Raji (cell line): ENCODE measurements around the gene HTR3D.
A peak's percentile ranks its signal among the peaks of the same experiment; 100 is the strongest.

Source experiments
- POLR2A ChIP-seq: IDR thresholded peaks from 2 replicates; pipeline ENCODE4 v1.6.1; 2011; ENCODE audit warnings: low read depth, low read length, control low read depth; ENCODE audit not compliant: insufficient read depth

HTR3D gene

DNA sequence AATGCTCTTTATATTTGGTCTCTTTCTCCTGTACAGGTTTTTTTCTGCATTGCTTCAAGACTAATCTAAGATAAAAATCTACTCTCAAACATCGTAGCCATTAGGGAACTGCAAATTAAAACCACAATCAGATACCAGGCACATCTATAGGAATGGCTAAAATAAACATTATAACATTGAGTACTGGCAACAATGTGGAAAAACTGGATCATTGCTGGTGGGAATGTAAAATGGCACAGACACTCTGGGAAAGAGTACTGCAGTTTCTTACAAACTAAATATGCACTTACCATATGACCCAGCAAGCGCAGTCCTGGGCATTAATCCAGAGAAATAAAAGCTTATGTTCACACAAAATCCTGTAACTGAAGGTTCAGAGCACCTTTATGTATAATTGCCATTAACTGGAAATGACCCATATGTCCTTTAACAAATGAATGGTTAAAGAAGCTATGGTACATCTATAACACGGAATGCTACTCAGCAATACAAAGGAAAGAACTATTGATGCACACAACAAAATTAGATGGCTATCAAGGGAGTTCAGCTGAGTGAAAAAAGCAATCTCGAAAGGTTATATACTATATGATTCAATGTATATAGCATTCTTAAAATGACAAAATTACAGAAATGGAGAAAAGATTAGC is 20.2 kb upstream of the HTR3D start:
- no peak for TF ChIP-seq POLR2A

DNA sequence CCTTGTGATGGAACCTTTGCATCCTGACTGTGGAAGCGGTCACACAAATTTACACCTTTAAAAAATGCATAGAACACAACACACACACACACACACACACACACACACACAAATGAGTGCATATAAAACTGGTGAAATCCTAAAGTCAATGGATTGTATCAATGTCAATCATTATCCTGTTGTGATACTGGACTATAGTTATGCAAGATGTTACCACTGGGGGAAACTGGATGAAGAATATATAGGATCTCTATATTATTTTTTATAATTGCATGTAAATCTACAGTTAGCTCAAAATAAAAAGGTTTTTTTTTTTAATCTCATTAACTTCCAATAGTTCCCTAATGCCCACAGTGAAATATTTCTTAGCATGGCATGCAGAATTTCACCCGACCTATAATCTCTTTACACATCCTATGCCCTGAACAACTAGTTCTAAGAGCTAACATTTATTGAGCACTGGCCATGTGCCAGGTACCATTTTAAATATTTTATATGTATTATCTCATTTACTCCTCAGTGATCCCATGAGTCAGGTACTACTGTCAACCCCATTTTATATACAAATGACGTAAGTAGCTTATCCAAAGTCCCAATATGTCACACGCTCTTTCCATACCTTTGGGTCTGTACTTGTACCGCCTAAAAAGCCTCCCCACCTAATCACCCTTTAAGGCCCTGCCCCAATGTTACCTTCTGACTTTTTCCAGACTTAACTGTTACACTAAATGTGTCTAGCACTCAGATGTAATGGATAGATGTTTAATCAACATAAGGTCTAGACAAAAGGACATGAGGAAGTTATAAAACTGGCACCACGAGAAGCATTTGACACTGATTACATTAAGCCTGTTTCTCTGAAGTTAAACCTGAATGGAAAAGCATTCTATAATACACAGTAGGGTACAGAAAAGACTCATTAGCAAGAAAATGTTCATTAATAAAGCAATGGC is 19.3 kb upstream of the HTR3D start:
- no peak for TF ChIP-seq POLR2A

DNA sequence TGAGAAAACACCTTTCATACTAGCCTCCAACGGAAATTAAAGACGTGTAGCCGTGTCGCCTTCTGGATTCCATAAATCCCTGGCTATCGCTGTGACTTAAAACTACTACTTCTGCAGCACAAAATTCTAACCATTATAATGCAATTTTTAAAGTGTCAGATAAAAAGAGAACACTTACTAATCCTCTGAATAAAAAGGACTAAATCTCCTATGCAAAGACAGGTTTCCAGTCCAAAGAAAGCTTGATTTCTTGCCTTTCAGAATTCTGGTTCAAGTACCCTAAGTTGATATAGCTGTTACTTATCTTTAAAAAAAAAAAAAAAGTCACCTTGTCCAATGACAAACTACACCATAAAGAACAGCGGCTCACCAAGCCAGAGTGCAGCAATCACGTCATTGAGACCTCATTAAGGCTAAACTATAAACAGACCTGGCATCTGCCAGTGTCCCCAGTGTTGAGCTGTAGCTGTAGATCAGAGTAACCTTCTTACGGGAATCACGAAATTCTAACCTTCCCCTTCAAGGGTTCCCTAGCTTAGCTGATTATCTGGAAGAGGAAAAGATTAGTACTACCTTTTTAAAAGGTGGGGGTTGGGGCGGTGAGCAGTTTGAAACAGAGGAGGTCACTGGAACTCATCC is 16.0 kb upstream of the HTR3D start:
- no peak for TF ChIP-seq POLR2A

DNA sequence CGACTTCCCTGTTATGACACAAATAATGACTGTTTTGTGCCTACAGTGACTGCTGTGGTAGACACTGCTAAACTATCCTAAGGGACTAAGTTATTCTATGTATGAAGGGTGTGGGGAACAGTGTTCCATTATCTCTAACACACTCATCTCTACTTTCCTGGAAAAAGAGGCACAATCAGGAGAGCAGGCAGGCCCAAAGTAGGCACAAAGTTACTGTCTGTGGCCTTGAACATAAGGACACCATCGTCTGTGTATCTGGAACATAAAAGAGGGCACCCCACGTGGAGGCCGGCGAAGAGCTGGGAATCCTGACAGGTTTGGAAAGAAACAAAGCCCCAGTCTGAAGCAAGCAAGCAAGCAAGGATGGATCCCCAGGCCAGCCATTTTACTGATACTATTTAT is 15.4 kb upstream of the HTR3D start:
- no peak for TF ChIP-seq POLR2A

DNA sequence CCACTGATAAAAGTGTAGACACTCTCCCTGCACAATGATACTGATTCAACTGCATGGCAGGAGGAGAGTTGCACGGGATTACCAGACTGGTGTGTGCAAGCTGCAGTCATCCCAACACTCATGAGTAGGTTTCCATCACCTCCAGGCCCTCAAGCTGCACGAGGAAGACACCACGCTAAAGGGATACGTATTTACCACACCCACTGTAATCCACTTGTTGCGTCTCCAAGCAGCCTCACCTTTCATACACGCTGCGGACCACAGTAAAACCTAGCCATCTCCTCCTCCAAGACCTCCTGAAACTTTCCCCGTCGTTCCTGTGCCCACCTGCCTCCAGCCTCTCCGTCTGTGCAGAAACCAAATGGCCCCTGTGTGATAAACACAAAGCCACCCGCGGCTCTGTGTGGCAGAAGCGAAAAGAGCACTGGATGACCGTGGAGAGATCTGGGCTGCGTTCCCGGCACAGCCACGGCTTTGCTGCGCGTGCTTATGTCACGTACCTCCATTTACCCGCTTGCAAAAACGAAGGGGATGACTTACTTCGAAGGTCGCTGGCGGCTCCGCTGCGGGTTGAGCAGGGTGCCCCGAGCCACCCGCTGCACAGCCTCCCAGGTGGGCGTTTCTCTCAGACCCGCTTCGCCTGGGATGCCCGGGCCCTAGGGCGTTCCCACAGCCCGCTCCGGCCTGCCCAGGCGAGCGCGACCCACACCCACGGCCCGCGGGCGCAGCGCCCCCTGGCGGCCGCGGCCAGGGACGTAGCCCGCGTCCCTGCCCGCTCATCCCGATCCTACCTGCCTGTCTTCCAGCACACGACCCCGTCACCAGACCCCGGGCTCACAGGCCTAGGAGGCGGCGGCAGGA is 14.5 kb upstream of the HTR3D start:
- no peak for TF ChIP-seq POLR2A

DNA sequence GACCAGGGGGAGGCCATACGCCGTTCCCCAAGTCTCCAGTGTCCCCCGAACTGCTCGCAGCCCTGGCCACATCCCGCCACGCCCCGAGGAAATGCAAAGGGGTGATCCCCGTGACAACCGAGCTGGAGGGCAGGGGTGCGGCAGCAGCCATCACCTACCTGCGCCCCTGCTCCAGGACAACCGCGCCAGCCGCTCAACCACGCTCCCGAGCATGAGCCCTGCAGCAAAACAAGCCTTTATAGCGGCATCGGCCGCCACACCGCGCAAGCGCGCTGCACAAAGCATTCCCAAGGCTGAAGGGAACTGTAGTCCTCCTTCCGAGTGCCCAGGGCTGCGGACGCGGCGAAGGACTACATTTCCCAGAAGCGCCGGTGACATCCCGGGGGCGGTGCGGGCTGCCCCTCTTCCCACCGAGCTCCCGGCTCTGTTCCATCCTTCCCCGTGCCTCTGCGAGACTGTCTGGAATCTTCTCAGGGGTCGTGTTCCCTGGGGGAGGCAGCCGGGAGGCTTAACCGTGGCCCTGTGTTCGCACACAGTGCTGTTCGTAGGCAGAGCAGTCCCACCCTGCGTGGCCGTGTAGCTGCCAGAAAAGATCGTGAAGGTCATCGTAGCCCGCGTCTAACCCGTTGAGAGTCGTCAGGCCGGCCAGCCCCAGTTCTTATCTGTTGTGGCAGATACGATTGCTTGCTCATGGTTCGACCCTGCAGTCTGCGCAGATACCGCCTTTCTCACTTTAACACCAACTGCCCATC is 13.7 kb upstream of the HTR3D start, which contains the start of gene ABCC5:
Gene ABCC5, minus strand, starts transcription at position 213 of the 752 bp plus-strand sequence. CDS start 3,492 bp downstream, outside the sequence.
- peak; percentile 88 for TF ChIP-seq POLR2A

DNA sequence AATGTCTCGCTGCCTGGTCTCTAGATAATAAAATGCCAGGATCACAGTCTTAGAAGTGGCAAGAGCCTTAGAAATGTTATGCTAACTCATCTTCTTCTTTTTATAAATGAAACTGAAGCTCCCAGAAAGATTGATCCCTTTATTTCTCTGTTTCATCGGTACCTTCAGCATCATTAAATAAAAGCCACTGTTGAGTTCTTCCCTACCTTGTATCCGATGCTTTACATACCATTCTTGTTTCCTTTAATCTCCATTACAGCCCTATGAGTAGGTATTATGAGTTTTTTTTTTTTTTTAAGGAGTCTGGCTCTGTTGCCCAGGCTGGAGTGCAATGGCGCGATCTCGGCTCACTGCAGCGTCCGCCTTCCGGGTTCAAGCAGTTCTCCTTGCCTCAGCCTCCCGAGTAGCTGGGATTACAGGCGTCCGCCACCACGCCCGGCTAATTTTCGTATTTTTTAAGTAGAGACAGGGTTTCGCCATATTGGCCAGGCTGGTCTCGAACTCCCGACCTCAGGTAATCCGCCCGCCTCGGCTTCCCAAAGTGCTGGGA is 13.0 kb upstream of the HTR3D start:
- no peak for TF ChIP-seq POLR2A

DNA sequence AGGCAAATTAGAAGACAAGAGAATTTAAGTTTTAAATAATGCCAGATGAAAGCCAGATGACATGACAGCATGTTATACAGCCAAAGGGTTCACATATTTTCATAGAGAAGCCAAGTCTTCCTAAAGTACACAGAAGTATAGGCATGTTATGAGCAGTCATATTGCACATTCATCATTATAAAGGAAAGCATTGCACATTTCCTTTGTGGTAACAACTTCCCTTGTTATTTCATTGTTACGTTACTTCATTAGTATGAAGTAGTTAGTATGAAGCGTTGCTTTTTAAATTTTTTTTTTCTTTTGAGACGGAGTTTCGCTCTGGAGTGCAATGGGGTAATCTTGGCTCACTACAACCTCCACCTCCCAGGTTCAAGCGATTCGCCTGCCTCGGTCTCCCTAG is 9.2 kb upstream of the HTR3D start:
- TF ChIP-seq POLR2A: no peak

DNA sequence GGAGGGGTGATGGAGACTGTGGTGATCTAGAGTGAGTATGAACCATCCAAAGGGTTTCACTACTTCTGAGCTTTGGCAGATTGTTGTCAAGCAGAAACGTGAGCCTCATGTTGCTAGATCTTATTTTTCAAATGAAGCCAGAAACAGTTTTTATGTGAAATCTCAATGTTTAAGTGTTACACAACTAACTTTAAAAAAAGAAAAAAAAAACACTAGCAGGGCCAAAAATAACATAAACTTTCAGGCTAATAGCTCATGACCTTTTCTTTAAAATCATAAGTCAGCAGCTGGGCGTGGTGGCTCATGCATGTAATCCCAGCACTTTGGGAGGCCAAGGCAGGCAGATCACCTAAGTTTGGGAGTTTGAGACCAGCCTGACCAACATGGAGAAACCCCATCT is 2.1 kb upstream of the HTR3D start:
- TF ChIP-seq POLR2A: no peak

DNA sequence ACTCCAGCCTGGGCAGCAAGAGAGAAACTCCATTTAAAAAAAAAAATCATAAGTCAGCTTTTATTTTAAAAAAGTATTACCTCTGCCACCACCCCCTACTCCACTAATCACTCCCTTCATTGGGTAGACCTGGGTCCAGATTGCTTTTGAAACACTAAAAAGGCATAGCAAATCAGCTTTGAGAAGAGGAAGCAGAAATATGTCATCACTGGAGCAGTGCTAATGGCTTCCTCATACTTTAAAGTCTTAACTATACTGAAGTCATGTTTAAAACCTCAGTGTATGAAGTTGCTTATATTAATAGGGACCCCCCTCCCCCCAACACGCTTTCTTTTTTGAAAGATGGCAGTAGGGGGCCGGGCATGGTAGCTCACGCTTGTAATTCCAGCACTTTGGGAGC is 1.0 kb upstream of the HTR3D start:
- TF ChIP-seq POLR2A: no peak

DNA sequence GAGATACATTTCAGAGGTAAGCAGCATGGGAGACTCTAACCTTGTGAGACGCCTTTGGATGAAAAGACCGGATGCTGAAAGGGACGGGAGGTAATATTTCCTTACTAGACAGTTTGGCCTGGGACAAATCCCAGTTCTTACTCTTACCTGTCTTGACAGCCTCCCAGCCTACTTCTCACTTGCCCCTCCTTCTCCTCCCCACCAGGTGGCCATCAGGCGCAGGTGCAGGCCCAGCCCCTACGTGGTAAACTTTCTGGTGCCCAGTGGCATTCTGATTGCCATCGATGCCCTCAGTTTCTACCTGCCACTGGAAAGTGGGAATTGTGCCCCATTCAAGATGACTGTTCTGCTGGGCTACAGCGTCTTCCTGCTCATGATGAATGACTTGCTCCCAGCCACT is 6.3 kb downstream of the HTR3D start:
- TF ChIP-seq POLR2A: no peak

DNA sequence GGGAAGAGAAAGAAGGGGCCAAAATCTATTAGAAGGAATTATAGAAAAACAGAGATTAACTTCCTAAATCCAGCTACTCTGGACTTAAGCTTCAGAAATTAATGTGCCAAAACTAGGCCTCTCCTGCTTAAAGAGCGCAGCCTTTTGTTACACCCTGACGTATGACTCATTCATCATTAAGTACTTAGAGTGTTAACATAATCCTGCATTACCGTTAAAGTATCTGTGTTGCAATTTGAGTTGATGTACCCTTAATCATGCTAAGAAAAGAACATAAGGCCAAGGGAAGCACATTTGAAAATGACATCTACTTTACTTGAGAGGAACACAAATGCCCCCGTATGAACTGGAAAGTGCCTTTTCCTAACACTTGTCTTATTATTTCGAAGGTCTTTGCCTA is 7.9 kb downstream of the HTR3D start:
- TF ChIP-seq POLR2A: no peak

DNA sequence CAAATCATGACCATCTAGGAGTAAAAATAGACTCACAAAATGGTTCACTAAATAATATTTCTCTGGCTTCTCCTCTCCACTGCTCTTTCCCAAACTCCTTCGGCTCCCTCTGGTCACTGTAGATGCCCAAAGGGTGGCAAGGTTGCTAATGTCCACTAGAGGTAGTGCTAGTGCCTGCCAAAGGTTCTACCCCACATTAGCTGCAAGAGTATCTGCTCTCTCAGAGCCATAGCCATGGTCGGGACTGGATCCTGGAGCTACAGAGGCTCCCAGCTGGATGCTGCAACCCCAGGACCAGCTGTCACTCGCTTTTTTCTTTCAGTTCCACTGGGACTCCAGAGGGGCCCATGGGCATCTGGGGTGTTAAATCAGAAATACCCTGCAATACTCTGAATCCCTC is 8.5 kb downstream of the HTR3D start:
- no peak for TF ChIP-seq POLR2A

DNA sequence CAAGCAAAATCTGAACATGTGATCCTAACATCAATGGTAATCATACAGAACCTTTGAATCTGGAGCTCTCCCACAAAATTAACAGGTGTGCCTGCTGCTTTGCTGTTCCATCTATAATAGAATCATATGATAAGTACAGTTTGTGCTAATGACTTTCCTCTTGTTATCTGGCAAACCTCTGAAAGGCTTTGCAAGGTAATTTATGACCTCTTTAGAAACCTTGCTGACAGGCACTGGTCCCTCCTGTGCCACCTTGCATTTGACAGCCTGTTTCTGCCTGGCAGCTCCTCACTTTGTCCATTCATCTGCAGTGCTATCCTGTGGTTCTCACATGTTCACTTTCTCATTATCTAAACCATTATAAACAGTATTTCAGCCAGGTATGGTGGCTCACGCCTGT is 11.1 kb downstream of the HTR3D start:
- TF ChIP-seq POLR2A: no peak

DNA sequence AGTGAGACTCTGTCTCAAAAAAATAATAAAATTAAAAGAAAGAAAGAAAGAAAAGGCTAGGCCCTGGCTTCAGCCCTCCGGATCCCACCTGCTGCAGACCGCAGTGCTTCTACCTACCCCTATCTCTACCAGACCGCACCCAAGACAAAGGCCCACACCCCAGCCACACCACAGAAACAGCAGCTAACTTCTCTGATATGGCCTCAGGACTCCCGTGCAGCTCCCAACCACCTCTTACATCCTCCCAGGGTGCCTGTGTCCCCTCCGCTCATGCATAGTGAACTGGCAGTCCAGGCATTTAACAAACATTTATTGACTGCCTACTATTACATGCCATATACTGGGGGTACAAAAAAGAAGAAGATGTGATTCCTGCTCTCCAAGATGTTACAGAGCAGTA is 14.5 kb downstream of the HTR3D start:
- TF ChIP-seq POLR2A: no peak
